ENCODE measurements around the gene NUP210.
"Not testable (repeated sequence)": the region's sequence is repeated elsewhere in the genome, so short reads cannot be mapped to it uniquely, and the experiment has no call there.

The NUP210 gene

GRCh38 chr3:13406190-13406589 is 13.9 kb downstream of the NUP210 start:
- no peak for DNase-seq (ENCODE audit: low spot score)

- DNase-seq (ENCODE audit: low spot score) = no peak
These were observed 14.5 kb downstream of the NUP210 start for GRCh38 chr3:13405614-13406013.

GRCh38 chr3:13404626-13405452 is 15.3 kb downstream of the NUP210 start:
- no peak for DNase-seq (ENCODE audit: low spot score)

- no peak for DNase-seq (ENCODE audit: low spot score)
These were observed 16.3 kb downstream of the NUP210 start for GRCh38 chr3:13403847-13404246.

GRCh38 chr3:13403213-13403819 is 16.8 kb downstream of the NUP210 start:
- no peak for DNase-seq (ENCODE audit: low spot score)

- no peak for DNase-seq (ENCODE audit: low spot score)
These were observed 19.0 kb downstream of the NUP210 start for GRCh38 chr3:13401149-13401548.

GRCh38 chr3:13400114-13400673 is 19.9 kb downstream of the NUP210 start:
- no peak for DNase-seq (ENCODE audit: low spot score)

- DNase-seq (ENCODE audit: low spot score) = no peak
These were observed 20.5 kb downstream of the NUP210 start for GRCh38 chr3:13399603-13400002.

GRCh38 chr3:13397316-13397715 is 22.8 kb downstream of the NUP210 start:
- no peak for DNase-seq (ENCODE audit: low spot score)

- DNase-seq (ENCODE audit: low spot score) = no peak
These were observed 25.8 kb downstream of the NUP210 start for GRCh38 chr3:13394363-13394762.

GRCh38 chr3:13393427-13394360 is 26.4 kb downstream of the NUP210 start:
- no peak for DNase-seq (ENCODE audit: low spot score)

- no peak for DNase-seq (ENCODE audit: low spot score)
These were observed 28.8 kb downstream of the NUP210 start for GRCh38 chr3:13391308-13391707.

- DNase-seq (ENCODE audit: low spot score) = no peak
These were observed 30.7 kb downstream of the NUP210 start for GRCh38 chr3:13389378-13389777.

GRCh38 chr3:13388816-13389215 is 31.3 kb downstream of the NUP210 start:
- no peak for DNase-seq (ENCODE audit: low spot score)

- DNase-seq (ENCODE audit: low spot score) = no peak
These were observed 34.7 kb downstream of the NUP210 start for GRCh38 chr3:13385373-13385965.

- DNase-seq (ENCODE audit: low spot score) = no peak
These were observed 39.2 kb downstream of the NUP210 start for GRCh38 chr3:13380971-13381370.

- DNase-seq (ENCODE audit: low spot score) = no peak
These were observed 40.8 kb downstream of the NUP210 start for GRCh38 chr3:13379201-13379830.

- no peak for DNase-seq (ENCODE audit: low spot score)
These were observed 42.0 kb downstream of the NUP210 start for GRCh38 chr3:13378155-13378554.

GRCh38 chr3:13377741-13378140 is 42.4 kb downstream of the NUP210 start:
- not testable (repeated sequence) for DNase-seq (ENCODE audit: low spot score)

GRCh38 chr3:13377021-13377420 is 43.1 kb downstream of the NUP210 start:
- no peak for DNase-seq (ENCODE audit: low spot score)

GRCh38 chr3:13376091-13376490 is 44.0 kb downstream of the NUP210 start:
- no peak for DNase-seq (ENCODE audit: low spot score)

Data from iPS-NIHi11 (cell line).